Loucy (cell line): ENCODE data around the gene NPC1L1.

Experiments used
- EZH2phosphoT487 ChIP-seq: fragments of 200-600 bp; IDR thresholded peaks from 2 replicates; pipeline ENCODE4 v1.6.1; 2018; ENCODE audit warnings: antibody characterized with exemption, mild to moderate bottlenecking, moderate library complexity, borderline replicate concordance
- TF ChIP-seq, protein P1 (sequence below): fragments of 200-600 bp; sonication (generic); conservative IDR thresholded peaks from 2 replicates; pipeline ENCODE4 v1.5.1; 2014; ENCODE audit warnings: mild to moderate bottlenecking, antibody characterized with exemption, low read length

DNA sequence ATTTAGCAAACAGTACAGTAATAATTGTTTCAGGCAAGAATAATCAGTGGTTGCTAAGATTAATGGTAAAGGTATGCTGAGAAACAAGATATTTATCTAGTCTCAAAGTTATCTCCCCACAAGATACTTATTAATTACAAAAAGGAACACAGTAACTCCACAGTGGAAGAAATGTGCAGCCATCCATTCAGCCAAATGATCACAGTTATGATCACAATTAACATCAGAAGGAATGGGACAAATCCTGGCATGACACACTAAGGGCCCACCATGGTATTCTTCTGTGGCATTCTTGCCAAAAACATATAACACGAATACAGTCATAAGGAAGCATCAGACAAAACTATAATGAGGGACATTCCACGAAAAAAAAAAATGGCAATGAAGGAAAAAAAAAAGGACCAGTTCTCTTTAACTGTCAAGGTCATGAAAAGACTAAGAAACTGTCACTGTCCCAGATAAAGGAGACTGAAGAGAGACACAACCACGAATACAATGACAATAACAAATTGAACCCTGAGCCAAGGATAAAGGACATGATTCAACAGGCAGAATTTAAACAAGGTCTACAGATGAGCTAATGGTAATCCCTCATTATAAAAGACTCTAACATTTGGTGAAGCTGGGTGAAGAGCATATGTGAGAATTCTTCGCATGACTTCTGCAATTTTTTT, 71.5 kb downstream of the NPC1L1 start:
- TF ChIP-seq, protein P1, sequence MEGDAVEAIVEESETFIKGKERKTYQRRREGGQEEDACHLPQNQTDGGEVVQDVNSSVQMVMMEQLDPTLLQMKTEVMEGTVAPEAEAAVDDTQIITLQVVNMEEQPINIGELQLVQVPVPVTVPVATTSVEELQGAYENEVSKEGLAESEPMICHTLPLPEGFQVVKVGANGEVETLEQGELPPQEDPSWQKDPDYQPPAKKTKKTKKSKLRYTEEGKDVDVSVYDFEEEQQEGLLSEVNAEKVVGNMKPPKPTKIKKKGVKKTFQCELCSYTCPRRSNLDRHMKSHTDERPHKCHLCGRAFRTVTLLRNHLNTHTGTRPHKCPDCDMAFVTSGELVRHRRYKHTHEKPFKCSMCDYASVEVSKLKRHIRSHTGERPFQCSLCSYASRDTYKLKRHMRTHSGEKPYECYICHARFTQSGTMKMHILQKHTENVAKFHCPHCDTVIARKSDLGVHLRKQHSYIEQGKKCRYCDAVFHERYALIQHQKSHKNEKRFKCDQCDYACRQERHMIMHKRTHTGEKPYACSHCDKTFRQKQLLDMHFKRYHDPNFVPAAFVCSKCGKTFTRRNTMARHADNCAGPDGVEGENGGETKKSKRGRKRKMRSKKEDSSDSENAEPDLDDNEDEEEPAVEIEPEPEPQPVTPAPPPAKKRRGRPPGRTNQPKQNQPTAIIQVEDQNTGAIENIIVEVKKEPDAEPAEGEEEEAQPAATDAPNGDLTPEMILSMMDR, result no peak
- no peak for TF ChIP-seq EZH2phosphoT487
